ENCODE results near the gene IFT122.
"Not testable (repeated sequence)": the region's sequence is repeated elsewhere in the genome, so short reads cannot be mapped to it uniquely, and the experiment has no call there.

Gene IFT122, protein sequence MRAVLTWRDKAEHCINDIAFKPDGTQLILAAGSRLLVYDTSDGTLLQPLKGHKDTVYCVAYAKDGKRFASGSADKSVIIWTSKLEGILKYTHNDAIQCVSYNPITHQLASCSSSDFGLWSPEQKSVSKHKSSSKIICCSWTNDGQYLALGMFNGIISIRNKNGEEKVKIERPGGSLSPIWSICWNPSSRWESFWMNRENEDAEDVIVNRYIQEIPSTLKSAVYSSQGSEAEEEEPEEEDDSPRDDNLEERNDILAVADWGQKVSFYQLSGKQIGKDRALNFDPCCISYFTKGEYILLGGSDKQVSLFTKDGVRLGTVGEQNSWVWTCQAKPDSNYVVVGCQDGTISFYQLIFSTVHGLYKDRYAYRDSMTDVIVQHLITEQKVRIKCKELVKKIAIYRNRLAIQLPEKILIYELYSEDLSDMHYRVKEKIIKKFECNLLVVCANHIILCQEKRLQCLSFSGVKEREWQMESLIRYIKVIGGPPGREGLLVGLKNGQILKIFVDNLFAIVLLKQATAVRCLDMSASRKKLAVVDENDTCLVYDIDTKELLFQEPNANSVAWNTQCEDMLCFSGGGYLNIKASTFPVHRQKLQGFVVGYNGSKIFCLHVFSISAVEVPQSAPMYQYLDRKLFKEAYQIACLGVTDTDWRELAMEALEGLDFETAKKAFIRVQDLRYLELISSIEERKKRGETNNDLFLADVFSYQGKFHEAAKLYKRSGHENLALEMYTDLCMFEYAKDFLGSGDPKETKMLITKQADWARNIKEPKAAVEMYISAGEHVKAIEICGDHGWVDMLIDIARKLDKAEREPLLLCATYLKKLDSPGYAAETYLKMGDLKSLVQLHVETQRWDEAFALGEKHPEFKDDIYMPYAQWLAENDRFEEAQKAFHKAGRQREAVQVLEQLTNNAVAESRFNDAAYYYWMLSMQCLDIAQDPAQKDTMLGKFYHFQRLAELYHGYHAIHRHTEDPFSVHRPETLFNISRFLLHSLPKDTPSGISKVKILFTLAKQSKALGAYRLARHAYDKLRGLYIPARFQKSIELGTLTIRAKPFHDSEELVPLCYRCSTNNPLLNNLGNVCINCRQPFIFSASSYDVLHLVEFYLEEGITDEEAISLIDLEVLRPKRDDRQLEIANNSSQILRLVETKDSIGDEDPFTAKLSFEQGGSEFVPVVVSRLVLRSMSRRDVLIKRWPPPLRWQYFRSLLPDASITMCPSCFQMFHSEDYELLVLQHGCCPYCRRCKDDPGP

DNA sequence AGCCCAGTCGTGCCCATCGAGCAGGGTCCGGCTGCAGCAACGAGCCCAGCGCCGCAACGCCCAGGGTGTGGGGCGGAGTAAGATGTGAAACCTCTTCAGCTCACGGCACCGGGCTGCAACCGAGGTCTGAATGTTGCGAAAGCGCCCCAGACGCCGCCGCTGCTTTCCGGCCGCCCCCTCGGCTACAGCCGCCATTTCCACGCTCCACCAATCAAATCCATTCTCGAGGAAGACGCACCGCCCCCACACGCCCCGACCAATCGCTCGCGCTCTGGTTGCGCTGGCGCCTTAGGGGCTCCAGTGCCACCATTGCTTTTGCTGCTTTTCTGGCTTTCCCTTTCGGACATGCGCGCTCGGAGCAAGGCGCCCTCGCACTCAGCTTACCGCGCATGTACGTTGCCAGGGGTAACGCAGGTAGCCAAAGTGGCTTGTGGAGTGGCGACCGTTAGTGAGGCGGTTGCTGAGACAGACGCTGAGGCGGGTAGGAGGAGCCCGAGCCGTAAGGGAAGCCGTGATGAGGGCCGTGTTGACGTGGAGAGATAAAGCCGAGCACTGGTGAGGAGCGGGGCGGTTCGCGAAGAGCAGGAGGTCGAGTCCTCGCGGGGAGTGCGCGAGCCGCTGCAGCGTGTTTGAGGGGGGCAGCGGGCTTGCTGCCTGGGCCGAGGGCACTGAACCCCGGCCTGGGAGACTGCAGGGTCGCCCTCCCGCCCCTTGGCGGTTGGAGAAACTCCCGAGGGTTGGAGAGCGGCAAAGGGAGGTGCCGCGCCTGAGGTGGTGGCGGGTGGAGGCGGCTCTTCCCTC, at the start of gene IFT122, which contains the start of gene MBD4:
Gene IFT122 (plus strand): TSS at position 408 of the 801 bp plus-strand sequence. CDS start 107 bp downstream, at position 515.
Gene MBD4 (minus strand): TSS at position 132 of the 801 bp plus-strand sequence. CDS start 115 bp downstream, at position 17.
- peak; percentile 100 for DNase-seq (ENCODE audit: low read depth)

DNA sequence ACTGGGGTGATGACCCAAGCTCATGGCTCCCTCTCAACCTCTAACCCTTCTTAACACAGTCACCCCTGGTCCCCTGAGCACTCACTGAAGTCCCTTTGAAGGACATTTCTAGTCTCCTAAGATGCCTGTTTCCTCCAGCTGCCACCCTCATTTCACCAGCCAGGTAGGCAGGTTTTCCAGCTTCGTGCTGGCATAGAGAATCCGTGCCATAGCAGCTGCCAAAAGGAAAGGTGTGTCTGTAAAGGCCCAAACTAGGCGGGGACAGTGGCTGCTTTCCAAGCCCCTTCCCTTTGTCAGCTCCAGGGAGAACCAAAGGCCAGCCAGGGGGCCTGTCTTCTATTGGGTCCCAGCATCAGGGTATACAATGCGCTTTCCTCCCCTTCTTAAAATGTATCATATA, 48.4 kb upstream of the IFT122 start:
- DNase-seq (ENCODE audit: low read depth): not testable (repeated sequence)

DNA sequence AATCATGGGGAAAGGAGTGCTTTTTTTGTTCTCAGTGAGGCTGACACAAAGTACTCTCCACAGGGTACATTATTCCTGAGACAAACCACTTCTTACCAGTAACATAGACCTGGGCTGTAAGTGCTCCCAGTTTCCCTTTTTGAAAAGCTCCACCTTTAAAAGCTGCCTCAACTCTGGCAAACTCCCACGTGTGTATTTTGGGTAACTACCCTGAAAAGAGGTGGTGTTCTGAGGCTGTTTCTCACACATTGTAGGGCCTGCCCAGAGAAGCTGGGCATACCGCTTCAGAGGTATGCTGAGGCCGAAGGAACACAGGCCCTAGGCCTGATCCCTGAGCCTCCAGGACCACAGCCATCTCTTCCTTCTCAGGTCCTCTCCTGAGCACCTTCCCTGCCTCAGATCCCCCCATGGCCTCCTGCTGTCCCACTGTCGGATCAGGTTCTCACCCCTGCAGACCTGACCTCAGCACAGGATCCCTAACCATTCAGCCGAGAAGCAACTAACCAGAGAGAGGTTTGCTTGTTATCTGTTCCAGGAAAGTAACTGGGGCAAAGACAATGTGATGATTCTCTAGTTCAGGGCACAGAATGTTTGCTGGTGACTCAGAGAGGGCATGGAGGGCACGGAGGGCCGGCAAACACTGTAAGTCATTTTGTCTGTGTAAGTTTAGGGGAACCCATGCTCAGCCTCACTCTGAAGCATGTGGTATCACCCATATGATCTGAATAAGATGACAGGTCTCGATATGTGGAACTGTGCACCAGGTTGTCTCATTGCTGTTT, 47.7 kb upstream of the IFT122 start:
- not testable (repeated sequence) for DNase-seq (ENCODE audit: low read depth)

DNA sequence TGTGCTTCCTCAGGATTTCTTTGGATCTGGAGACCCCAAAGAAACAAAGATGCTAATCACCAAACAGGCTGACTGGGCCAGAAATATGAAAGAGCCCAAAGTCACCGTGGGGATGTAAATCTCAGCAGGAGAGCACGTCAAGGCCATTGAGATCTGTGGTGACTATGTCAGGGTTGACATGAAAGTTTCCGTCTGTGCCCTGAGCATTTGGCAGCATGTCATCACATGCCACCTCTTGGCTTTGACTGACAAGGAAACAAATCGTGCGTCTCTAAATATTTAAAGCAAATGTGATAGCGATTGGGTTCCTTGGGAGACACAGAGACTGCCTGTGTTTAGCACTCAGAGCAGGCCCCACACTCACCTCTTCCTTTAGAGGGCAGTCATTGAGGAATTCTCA, 46.8 kb upstream of the IFT122 start:
- no peak for DNase-seq (ENCODE audit: low read depth)

DNA sequence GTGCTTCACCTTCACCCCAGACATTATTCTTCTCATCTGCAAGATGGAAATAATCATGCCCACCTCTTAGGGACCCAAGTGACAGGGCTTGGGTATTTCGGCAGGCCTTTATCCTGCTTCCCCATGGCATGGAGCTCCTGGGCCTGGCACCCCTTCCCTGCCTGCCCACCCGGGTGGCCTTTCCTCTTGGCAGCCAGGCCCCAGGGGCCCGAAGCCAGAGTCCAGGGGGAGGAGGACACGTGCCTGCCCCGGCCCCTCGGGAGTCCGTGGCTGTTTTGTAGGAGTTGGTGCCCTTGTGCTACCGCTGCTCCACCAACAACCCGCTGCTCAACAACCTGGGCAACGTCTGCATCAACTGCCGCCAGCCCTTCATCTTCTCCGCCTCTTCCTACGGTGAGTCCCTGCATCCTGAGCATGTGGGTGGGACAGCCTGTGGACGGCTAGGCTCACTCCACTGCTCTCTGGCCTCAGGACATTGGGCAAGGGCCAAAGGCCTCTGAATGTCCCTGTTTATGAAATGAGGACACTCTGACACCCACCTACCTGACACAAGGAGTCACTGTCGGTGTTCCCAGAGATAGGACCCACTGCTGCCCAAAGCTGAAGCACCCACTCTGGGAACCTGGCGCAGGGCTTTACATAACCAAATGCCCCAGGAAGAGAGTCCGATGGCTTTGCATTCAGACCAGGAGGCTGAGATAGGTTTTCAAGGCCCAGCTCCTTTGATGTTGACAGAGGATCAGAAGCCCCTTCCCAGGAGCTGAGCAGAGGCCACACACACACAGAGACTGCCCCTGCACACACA, 46.1 kb upstream of the IFT122 start:
- DNase-seq (ENCODE audit: low read depth): not testable (repeated sequence)

DNA sequence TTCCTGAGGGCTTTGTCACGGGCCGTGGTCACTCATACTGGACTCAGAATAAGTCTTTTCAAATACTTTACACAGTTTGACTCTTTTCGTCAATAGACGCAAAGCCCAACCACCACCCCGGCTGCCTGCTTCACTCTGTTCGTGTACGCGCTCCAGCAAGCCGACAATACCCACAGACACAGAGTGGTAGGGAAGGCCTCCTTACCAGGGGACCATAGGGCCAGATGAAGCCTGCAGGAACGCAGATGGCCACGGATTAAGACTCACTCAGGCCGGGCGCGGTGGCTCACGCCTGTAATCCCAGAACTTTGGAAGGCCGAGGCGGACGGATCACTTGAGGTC, 41.2 kb upstream of the IFT122 start:
- peak; percentile 50 for DNase-seq (ENCODE audit: low read depth)

DNA sequence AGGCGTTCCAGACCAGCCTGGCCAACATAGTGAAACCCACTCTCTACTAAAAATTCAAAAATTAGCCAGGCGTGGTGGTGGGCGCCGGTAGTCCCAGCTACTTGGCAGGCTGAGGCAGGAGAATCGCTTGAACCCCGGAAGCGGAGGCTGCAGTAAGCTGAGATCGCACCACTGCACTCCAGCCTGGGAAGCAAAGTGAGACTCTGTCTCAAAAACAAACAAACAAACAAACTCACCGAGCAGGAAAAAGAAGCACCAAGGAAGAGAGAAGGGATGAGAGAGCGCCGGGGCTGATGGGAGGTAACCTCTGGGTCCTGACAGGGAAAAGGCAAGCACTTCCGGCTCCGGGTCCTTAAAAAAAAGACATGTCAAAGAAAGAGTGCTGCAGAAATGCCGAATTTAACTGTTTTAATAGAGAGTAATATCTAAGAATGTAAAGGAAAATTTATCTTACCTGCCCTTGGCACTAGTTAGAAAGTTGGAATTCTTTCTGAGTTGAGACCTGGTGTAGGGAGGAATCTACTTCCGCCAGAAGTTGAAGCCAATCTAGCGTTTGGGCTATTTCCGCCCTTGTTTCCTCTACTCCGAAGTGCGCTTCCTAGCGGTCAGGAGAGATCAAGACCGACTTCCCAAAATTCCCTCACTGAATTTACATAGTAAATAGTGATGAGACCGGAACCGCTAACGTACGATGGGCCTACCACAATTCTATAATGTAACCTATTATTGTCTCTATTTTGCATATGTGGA, 40.7 kb upstream of the IFT122 start:
- peak; percentile 95 for DNase-seq (ENCODE audit: low read depth)

DNA sequence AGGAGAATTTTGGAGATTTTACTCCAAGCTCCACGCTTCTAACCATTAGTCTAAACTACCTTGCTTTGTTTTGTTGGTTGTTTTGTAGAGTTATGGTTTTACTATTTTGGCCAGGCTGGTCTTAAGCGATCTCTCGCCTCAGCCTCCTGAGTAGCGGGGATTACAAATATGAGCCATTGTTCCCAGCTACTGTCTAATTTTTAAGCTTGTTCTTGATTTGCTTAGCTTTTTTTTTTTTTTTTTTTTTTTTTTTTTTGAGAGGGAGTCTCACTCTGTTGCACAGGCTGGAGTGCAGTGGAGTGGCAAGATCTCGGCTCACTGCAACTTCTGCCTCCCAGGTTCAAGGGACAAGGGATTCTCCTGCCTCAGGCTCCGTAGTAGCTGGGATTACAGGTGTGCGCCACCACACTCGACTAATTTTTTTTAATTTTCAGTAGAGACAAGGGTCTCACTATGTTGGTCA, 40.1 kb upstream of the IFT122 start:
- DNase-seq (ENCODE audit: low read depth): no peak

DNA sequence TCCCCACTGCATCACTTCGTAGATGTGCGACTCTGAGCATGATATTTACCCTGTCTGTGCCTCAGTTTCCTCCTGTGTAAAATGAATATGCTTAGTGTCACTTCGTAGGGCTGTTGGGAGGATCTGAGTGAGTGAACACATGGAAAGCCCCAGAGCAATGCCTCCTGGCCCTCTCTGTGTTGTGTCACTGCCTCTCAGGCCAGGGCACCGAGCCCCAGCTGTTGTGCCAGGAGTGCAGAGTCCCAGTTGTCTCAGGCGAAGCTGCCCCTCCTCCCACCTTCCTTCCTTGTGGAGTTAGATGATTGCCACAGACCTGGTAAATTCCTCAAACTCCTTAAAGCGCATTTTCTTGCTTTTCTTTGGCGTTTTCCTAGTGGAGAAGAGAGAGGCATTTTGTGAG, 37.8 kb upstream of the IFT122 start:
- DNase-seq (ENCODE audit: low read depth): no peak

DNA sequence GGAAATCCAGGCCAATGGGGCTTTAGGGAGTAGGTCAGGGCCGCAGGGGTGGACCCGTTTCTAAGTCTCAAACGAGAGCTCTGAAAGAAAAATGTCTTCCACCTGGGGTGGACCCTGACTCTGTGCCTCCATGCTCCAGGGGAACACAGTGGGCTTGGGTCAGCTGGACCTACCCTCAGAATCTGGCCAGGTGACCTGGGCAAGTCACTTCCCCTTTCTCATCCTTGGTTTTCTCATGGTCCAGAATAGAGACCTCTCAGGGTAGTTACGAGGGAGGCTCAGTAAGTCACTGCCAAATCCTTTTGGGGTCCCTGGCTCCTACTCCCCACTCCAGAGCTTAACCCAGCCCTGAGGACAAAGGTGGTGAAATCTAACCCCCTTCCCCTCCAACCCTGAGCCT, 37.4 kb upstream of the IFT122 start:
- DNase-seq (ENCODE audit: low read depth): no peak

DNA sequence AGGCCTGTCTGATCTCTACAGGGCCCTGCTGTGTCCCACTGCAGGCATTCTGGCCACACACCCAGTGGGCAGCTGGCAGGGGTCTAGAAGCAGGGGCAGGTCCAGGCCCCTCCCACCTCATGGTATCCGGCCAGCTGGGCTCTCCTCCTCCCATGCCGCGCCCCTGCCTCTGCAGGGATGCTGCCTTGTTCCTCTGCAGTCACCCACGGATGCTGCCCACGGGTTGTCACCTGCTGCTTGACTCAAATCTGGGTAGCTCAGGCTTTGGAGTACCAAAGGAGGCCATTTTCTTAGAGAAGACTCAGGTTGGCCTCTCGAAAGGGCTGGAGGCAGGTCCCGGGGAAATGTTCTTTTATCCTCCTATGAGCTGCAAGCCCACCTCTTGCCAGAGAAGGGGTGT, 36.6 kb upstream of the IFT122 start:
- no peak for DNase-seq (ENCODE audit: low read depth)

DNA sequence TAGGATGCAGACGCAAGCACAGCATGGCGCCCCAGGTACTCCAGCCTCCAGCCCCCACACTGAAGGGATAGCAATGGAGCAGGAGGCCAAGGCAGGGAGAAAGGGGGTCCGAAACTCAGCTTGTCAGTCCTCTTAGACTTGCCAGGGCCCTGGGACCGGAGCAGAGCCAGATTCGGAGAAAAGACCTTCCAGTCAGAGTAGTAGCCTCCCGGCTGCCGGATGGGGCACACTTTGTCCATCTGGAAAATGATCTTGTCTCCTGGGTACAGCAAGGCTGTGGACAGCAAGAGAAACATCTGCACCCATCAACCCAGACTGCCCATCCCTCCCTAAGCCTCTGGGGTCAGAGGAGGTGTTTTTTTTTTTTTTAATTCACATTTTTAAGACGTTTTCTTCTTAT, 35.9 kb upstream of the IFT122 start:
- DNase-seq (ENCODE audit: low read depth): no peak

DNA sequence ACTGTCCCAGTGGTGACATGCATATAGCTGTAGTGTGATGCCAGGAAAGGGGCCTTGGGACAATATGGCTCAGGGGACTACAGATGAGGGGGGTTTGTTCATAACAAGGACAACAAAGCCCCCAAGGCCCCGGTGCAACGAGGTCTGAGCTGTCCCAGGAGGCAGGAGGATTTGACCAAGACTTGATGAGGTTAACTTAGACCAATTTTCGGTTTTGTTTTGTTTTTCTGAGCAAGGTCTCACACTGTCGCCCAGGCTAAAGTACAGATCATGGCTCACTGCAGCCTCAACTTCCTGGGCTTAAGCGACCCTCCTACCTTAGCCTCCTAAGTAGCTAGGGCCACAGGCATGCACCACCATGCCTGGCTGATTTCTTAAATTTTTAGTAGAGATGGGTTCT, 35.4 kb upstream of the IFT122 start:
- DNase-seq (ENCODE audit: low read depth): no peak

DNA sequence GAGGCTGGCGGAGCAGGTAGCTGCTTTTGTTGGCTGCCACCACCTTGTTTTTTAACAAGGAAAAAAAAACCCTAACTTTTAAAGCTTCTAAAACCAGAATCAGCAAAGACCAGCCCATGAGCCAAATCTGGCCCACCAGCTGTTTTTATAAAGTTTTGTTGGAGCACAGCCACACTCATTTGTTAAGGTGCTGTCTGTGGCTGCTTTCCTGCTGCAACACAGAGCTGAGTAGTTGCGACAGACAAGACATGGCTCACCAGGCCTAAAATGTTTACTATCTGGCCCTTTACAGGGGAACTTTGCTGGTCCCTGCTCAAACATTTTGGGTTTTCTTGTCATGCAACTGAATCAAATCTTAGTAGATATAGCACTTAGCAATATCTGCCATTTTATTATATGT, 30.5 kb upstream of the IFT122 start:
- DNase-seq (ENCODE audit: low read depth): peak; percentile 20

DNA sequence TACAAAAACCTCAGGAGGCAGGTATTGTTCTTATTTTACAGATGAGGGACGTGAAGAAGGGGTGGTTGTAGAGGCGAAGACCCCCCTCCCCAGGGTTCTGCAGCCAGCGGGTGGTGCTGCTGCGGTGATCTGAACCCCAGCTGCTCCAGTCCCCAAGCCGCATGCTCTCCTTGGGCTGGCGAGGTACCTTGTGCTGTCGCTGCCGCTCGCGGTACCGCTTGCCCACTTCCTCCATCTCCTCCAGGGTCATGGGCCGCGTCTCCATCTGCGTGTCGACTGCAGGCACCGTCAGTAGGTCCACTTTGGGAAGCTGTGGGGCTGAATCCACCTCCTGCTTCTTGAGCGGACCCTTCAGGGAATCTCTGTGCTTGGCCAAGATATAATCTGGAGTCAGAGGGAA, 29.1 kb upstream of the IFT122 start:
- no peak for DNase-seq (ENCODE audit: low read depth)

DNA sequence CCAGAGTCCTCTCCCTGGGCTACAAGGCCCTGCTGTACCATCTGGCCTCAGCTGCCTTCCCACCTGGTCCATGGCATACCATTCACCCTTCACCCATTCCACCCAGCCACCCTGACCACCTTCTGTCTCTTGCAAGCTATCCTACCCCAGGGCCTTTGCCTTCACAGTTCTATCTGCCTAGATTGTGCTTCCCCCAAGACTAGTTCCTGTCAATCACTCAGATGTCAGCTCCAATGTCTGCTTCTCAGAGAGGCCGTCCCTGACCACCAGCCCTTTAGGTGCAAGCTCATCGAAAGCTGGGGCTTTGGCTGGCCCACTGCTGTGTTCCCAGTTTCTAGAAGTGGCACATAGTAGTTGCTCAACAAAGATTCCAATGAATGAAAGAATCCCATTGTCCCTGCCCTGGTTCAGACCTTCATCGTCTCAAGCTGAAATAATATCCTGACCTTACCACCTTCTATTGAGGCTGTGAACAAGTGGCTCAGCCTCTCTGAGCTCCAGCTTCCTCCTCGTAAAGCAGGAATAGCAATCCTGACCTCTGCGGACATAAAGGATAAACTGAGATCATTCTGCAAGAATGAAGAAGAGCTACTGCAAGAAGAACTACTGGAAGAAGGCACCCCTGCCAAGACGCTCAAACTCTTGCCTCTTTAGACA, 27.4 kb upstream of the IFT122 start:
- DNase-seq (ENCODE audit: low read depth): peak; percentile 50

DNA sequence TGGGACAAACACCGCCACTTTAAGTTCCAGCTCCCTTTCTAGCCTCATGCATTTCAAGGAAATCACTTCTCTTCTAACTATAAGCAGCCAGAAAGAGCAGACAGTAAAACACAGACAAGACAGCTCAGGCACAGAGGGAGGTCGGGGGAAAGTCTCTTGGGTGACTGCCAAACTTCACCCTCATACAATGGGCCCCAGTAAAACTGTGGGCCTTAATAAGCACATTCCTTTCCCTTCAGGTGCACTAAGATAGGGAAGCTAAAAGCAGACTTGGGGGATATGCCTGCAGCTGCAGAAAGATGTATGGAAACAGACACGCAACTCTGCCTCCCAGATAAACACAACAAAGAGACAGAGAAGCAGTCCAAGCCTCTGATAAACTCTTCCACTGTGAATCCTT, 26.8 kb upstream of the IFT122 start:
- not testable (repeated sequence) for DNase-seq (ENCODE audit: low read depth)

Data from EH (cell line).